GM19238 (cell line): ENCODE measurements around the gene ALDH9A1.
A peak's percentile ranks its signal among the peaks of the same experiment; 100 is the strongest.
"Not testable (repeated sequence)": the region's sequence is repeated elsewhere in the genome, so short reads cannot be mapped to it uniquely, and the experiment has no call there.

ENCODE experiments used
- DNase-seq: peaks from one replicate; pipeline ENCODE4 v3.0.0; 2011; ENCODE audit warnings: low spot score; ENCODE audit not compliant: insufficient read length

ALDH9A1 gene

DNA sequence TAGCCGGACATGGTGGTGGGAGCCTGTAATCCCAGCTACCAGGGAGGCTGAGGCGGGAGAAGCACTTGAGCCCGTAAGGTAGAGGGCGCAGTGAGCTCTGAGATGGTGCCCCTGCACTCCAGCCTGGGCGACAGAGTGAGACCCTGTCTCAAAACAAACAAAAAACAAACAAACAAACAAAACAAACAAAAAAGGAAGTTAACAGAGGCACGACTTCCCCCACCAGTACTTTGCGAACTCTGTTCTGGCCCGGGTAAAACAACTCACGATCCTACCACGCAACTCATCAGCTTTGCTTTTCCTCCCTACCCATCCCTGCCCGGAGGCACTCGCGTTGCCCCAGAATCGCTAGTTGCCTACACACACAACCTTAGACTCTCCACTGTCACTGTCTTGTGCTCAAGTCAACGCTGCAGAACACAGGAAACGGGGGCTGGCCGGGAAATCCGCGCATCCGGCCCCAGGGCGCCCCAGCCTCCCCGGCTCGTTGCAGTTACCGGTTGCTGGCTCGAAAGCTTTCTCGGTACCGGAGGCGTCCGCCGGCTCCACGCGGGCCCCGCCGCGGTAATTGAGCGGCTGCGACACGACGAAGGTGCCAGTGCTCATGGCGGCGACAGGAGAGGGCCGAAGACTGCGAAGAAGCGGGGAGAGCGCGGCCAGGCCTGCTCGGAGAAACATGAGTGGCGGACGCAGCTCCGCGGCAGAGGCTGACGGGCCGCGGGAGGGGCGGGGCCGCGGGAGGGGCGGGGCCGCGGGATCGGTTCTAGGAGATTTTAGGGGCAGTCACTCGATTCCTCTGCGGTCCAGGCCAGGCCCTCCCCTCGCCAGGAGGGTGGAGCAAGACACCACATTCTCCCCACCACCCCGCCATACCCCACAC, at the start of gene ALDH9A1:
ALDH9A1 (minus strand) TSS at position 682 of the 880 bp plus-strand sequence; CDS start at position 678, 4 bp downstream.
- DNase-seq: peak; percentile 72

DNA sequence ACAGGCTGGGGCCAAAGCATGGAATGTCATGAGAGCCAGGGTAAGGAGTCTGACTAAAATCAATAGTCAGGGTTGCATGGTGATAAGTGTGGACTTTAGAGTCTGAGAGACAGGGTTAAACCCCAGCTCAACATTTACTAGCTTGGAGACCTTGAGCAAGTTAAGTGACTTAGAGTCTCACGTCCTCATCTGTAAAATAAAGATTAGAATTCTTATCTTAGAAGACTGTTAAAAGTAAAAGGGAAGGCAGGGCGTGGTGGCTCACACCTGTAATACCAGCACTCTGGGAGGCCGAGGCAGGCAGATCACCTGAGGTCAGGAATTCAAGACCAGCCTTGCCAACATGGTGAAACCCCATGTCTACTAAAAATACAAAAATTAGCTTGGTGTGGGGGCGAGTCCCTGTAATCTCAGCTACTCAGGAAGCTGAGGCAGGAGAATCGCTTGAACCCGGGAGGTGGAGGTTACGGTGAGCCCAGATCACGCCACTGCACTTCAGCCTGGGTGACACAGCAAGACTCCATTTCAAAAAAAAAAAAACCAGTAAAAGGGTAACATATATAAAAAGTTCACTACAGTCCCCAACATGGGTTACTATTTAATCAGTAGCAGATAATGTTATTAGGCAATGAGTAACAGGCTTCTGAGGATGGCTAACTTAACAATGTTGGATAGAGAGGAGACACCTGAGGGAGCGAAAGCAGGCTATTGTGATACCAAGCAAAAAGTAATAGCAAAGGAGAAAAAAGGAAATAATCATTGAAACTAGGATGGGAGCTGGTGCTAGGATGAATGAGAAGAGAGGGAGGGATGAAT, 49.5 kb upstream of the ALDH9A1 start:
- no peak for DNase-seq

DNA sequence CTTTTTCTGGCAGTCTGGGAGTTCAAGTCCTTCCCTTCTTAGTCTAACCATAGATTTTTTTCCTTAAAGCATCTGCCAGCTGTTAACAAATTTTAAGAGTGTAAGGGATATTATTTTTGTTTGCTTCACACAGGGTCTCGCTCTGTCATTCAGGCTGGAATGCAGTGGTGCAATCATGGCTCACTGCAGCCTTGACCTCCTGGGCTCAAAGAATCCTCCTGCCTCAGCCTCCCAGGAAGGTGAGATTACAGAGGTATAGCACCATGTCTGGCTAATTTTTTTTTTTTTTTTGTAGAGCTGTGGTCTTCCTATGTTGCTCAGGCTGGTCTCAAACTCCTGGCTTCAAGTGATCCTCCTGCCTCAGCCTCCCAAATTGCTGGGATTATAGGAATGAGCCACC, 46.6 kb upstream of the ALDH9A1 start:
- not testable (repeated sequence) for DNase-seq

DNA sequence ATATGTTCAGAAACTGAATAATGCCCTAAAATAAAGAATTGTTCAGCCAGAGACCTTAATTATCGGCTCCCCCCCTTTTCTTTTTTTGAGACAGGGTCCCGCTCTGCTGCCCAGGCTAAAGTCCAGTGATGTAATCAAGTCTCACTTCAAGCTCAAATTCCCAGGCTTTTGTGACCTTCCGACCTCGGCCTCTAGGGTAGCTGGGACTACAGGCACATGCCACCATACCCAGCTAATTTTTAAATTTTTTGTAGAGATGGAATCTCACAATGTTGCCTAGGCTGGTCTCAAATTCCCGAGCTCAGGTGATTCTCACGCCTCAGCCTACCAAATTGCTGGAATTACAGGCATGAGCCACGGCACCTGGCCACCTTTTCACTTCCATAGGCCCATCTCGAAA, 43.8 kb upstream of the ALDH9A1 start:
- DNase-seq: no peak

DNA sequence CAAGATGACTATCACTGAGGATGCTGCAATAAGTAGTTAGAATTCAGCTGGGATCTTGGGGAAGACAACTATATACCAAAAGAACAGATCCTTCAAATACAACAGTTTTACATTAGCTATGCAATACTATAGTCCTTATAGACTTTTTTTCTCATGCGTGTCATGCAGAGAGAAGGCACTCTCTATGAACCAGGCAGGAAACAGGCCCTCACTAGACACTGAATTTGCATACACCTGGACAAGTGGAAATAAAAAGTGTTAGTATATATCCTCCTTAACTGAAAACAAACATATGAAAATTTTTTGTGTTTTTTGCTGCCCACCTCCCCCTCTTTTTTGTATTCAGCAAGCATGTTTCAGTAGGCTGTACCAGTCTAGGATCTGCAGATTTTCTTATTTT, 40.4 kb upstream of the ALDH9A1 start:
- no peak for DNase-seq

DNA sequence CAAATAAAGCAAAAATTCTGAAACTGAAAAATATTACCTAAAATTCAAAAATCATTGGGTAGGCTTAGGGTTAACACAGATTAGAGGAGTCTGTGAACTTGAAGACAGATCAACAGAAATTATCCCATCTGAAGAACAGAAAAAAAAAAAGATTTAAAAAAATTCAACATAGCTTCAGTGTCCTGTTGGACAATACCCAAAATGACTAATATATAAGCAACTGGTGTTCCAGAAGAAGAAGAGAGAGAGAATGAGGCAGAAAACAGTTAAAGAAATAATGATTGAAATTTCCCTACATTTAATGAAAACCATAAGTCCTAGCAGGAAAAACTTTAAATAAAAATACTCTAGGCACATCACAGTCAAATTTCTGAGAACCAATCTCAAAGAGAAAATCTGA, 38.8 kb upstream of the ALDH9A1 start:
- DNase-seq: no peak

DNA sequence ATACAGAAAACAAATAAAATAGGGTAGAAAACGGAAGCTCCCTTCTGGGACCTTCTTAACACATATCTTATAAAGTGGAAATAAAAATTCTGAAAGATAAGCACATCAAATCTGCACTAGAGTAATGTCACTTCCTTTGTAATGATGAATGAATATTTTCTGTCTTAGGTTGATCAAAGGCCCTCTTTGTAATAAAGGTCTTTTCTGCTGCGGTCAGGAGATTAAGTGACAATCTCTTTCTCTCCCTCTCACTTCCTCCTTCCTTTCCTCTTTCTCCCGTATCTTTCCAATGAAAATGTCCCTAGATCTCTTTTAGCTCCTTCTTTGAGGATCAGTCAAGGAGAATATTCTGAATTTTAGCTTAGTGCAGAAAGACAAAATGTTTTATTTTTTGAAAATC, 36.5 kb upstream of the ALDH9A1 start:
- DNase-seq: no peak

DNA sequence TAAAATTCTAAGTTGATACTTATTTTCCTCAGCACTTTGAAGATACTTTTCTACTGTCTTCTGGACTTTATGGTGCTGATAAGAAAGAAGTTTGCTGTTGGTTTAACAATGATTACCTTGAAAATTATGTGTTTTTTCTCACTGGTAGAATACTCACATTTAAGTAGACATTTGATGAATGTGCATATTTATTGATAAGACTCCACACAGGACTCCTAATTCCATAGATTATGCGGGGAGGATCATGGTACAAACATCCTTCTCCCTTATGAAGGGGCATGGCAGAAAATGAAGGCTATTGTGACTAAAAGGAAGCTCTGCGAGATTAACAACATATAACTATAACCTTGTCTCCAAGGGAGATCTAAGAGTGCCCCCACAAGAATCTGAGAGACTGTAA, 28.5 kb upstream of the ALDH9A1 start:
- no peak for DNase-seq

DNA sequence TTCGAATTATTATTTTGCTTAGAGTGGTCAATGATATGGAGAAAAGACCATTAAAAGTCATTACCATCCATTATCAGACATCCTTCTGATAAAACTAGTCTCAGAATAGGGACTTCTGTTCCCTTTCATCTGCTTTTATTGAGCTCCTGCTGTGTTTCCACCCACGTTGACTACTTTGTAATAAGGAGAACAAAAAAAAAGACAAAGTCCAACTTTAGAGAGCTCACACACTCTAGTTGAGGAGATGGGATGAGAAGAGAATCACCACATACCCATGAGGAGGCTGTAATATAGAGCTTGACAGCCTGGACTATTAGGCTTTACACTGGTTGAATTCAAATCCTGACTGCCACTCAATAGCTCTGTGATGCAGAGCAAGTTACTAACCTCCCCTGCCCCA, 27.8 kb upstream of the ALDH9A1 start:
- no peak for DNase-seq

DNA sequence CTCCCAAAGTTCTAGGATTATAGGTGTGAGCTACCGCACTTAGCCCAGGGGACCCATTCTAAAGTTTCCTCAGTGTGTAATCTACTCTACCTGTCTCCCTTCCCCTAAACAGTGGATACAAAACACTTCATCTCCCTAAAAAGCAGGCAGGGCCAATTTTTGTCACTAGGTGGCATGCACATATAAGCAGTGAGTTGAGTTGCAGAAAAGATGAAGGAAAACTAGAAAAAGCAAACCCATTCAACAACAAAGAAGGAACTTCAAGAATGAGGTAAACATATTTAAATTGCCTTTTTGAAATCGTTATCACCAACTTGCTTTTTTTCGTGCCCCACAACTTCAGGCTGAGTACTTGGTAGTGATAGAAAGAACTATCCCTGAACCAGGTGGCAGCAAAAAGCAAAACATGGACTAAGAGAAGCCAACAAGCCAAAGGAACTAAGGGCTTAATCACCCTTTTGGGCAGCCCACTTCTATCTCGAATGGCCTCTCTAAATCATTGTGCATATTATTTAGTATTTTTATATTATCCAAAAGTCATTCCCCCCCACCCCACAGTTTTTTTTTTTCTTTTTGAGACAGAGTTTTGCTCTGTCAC, 19.7 kb upstream of the ALDH9A1 start:
- DNase-seq: peak; percentile 17

DNA sequence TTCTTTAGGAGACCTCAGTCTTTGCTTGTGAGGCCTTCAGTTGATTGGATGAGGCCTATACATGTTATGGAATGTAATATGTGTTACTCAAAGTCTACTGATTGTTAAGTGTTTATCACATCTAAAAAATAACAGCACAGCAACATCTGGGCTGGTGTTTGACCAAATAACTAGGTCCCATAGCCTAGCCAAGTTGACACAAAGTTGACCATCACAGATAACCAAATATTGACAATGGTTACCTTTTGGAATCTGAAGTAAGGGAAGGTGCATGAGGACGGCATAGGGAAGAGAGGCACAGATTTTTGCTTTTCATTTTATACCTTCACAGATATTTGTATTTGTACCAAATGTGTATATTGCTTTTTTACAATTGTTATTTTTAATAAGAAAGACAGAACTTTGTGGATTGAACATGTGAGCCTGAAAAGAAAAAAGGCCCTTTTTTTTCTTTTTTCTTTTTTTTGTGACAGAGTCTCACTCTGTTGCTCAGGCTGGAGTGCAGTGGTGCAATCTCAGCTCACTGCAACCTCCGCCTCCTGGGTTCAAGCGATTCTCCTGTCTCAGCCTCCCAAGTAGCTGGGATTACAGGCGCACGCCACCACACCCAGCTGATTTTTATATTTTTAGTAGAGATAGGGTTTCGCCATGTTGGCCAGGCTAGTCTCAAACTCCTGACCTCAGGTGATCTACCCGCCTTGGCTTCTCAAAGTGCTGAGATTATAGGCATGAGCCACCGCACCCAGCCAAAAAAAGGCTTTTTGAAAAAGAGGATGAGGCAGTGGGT, 18.1 kb upstream of the ALDH9A1 start:
- not testable (repeated sequence) for DNase-seq

DNA sequence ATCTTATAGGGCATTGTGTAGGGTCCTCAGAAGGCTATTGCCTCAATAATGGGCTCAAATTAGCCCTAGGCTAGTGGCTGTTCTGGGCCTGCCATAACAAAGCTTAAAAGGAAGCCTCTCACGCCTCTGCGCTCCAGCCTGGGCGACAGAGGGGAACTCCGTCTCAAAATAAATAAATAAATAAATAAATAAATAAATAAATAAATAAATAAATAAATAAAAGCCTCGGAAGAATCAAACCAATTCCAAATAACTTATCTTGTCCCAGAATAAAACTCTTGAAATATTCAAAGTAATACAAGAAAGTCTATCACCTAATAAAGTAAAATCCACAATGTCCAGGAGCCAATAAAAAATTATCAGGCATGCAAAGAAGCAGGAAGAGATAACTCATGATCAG, 14.4 kb upstream of the ALDH9A1 start:
- no peak for DNase-seq

DNA sequence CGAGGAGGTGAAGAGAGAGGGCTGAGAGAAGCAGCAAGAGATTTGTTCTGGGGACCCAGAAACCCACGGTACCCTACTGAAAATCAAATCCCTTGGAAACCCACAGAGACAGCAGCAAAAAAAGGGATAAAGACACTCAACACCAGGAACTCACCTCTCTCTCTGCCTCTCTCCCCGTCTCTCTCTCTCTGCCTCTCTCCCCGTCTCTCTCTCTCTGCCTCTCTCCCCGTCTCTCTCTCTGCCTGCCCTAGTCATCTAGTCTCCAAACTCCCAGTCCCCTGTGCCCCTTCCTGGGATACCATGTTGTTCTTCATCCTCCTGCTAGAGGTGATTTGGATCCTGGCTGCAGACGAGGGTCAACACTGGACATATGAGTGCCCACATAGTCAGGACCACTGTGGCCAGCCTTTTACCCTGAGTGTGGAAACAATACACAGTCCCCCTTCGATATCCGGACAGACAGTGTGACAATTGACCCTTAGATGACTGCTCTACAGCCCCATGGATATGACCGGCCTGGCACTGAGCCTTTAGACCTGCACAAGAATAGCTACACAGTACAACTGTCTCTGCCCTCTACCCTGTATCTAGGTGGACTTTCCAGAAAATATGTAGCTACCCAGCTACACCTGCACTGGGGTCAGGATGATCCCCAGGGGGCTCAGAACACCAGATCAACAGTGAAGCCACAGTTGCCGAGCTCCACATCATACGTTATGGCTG, 9.8 kb upstream of the ALDH9A1 start:
- DNase-seq: no peak

DNA sequence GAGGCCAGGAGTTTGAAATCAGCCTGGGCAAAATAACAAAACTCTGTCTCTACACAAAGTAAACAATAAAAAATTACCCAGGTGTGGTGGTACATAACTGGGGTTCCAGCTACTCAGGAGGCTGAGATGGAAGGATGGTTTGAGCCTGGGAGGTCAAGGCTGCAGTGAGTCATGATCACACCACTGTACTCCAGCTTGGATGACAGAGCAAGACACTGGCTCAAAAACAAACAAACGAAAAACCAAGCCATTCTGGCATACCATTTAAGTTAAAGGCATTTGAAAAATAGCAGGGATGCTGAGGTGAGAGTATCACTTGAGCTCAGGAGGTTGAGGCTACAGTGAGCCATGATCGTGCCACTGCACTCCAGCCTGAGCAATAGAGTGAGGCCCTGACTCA, 5.3 kb upstream of the ALDH9A1 start:
- no peak for DNase-seq

DNA sequence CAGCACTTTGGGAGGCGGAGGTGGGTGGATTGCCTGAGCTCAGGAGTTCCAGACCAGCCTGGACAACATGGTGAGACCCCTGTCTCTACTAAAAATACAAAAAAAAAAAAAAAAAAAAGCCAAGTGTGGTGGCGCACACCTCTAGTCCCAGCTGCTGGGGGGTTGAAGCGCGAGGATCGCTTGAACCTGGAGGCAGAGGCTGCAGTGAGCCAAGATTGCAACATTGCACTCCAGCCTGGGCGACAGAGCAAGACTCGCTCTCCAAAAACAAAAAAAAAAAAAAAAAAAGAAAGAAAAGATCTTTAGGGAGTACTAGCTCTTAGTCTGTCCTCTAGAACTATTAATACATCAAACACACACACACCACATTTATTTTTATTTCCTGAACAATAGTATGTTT, 3.6 kb upstream of the ALDH9A1 start:
- DNase-seq: not testable (repeated sequence)

DNA sequence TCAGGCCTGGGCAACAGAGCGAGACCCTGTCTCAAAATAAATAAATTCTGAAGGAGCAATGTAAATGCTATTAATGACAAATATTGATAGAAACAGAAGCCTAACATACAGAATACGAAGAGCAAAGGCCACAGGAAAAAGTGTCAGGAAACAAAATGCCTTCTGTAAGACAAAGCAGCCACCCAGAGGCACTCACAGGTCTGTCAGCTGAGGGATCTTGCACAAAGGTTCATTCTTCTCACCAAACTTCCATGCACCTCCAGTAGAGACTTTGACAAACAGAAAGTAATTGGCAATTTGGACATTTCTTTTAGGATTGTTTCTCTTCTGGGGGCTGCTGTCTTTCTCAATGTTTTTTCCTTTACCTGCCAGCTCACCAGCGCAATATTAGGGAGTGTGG, 1.2 kb upstream of the ALDH9A1 start:
- DNase-seq: no peak

DNA sequence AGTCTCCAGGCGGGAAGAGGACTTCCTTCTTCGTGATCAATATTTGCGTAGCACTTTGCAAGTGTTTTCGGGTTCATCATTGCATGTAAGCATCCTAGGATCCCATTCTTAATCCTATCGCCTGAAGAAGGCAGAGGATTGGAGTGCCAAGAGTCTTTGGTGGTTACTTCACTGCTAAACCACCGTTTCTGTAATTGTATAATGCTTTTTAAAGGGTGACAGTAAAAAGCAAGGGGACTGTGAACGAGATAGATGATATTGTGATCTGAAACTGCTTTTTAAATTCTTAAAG, 345 bp upstream of the ALDH9A1 start:
- no peak for DNase-seq

DNA sequence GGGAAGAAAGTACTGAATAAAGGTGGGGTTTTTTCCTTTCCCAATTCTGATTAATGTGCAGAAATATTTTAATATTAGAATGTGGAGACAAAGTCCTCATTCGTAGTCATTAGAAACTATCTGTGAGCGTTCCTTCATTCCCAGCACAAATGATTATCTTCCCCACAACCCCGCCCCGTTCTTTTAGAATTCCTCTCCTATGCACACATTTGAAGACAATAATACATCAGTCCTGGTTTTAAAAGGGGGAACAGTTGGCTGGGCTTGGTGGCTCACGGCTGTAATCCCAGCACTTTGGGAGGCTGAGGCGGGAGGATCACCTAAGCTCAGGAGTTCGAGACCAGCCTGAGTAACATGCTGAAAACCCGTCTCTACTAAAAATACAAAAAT, 876 bp downstream of the ALDH9A1 start:
- DNase-seq: no peak

DNA sequence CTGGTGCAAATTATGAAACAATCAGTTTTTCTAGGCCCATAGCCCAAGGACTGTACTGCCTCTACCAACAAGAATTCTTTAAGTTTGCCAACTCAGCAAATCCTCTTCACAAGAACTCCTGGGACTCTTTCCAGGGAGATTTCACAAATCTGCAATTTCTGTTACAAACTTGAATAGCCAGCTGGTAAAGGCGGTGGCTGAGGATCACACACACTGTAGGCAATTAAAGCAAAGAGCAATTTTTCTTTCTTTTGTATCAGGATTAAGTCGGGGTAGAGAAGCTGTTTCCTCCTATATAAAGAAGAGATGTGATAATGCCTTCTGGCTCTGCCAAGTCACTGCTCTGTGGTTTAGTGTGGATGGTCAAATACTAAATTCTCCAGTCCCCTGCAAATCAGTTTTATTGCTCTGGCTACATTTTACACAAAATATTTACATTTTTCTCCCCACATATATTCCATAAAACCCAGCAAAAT, 1.7 kb downstream of the ALDH9A1 start:
- no peak for DNase-seq

DNA sequence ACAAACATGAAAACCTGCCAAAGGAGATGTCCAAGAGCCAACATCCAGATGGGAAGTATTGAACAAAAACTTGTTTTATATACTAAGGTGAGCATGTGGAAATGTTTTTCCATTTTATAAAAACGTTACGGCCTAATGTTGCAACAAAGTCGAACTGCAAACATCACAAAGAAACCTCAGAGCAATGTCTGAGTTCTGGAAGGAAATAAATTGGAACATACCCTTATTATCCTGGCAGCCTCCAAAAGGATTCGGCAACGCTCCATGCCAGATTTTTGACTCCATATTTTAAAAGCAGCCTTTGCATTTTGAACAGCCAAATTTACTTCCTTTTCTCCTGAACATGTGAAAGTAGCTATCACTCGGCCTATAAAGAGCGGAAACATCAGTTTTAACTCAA, 3.3 kb downstream of the ALDH9A1 start:
- no peak for DNase-seq

DNA sequence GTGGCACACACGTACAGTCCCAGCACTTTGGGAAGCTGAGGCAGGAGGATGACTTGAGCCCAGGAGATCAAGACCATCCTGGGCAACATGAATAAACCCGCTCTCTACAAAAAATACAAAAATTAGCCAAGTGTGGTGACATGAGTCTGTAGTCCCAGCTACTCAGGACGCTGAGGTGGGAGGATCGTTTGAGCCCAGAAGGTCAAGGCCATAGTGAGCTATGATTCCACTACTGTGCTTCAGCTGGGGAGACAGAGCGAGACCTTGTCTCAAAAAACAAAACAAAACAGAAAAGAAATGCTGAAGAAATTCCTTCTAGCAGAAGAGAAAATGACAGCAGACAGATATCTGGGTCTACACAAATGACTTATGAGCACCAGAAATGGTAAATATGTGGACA, 10.3 kb downstream of the ALDH9A1 start:
- no peak for DNase-seq
